Measurements from ENCODE around the gene TBC1D23. TPM values are rescaled to one million over a fixed set of nuclear protein-coding genes. Genes with fewer than 3 reads are reported as not detected.
"Not testable (repeated sequence)": the region's sequence is repeated elsewhere in the genome, so short reads cannot be mapped to it uniquely, and the experiment has no call there.

TBC1D23 gene
- total RNA-seq, 1 experiment from 2014 or later, result 45.2 TPM

- no peaks in the 10 kb centered on the region for H3K27me3 Mint-ChIP-seq (ENCODE audit: insufficient read depth, unreplicated experiment)
- no TSS peak for BruUV-seq (replicated peaks)
- intact Hi-C loops (cut with micrococcal nuclease; ENCODE audit: unreplicated experiment), result no loop called here
Measured at GRCh38 chr3:100325827-100326226, 65.0 kb downstream of the TBC1D23 start.

GRCh38 chr3:100327377-100327776, 66.6 kb downstream of the TBC1D23 start:
- CTCF ChIA-PET; H3K9me3 ChIP-seq; BruUV-seq (replicated peaks); H3K4me3 Mint-ChIP-seq (ENCODE audit: unreplicated experiment); H3K27me3 ChIP-seq (replicated peaks; ENCODE audit: control insufficient read depth, insufficient read depth, low read length); H3K4me1 ChIP-seq; intact Hi-C loops (cut with micrococcal nuclease; ENCODE audit: unreplicated experiment); DNase-seq; H3K9me3 Mint-ChIP-seq (ENCODE audit: unreplicated experiment); H3K27me3 Mint-ChIP-seq (ENCODE audit: insufficient read depth, unreplicated experiment); H3K27ac Mint-ChIP-seq (ENCODE audit: unreplicated experiment); POLR2A ChIA-PET; H3K4me3 ChIP-seq (ENCODE audit: low read depth, low read length); H3K36me3 ChIP-seq (ENCODE audit: control insufficient read depth, insufficient read depth, low read length): not testable (repeated sequence)
- peaks cover 17% of the 10 kb centered on the region for H3K4me1 Mint-ChIP-seq (ENCODE audit: low read depth, unreplicated experiment)
- peaks cover 29% of the 10 kb centered on the region for H3K36me3 Mint-ChIP-seq (ENCODE audit: insufficient read depth, unreplicated experiment)

More at GRCh38 chr3:100325827-100326226, 65.0 kb downstream of the TBC1D23 start:
- Mint-ChIP-seq H3K4me3 (ENCODE audit: unreplicated experiment) (no peak overlapping the region), H3K9me3 (ENCODE audit: unreplicated experiment) (no peaks in the 10 kb centered on the region), H3K27ac (ENCODE audit: unreplicated experiment) (no peak overlapping the region), H3K4me1 (ENCODE audit: low read depth, unreplicated experiment) (peaks cover 8% of the 10 kb centered on the region), H3K36me3 (ENCODE audit: insufficient read depth, unreplicated experiment) (peaks cover 20% of the 10 kb centered on the region)
- Histone ChIP-seq H3K4me1 (no peaks in the 10 kb centered on the region), H3K27me3 (replicated peaks; ENCODE audit: control insufficient read depth, insufficient read depth, low read length) (no peaks in the 10 kb centered on the region), H3K9me3 (no peaks in the 10 kb centered on the region), H3K36me3 (ENCODE audit: control insufficient read depth, insufficient read depth, low read length) (no peaks in the 10 kb centered on the region), H3K4me3 (ENCODE audit: low read depth, low read length) (no peak overlapping the region)
- DNase-seq, result no peak
- CTCF ChIA-PET, result no interaction called here
- POLR2A ChIA-PET, result no interaction called here
- TF ChIP-seq CTCF (IDR thresholded peaks at IDR 0.05; ENCODE audit: insufficient read depth in 1 of 2, low read depth in 1 of 2, low read length in 1 of 2, severe bottlenecking in 1 of 2, unreplicated experiment in 1 of 2), result no peak

- Histone ChIP-seq H3K4me3 (ENCODE audit: low read depth, low read length) (no peak overlapping the region), H3K36me3 (ENCODE audit: control insufficient read depth, insufficient read depth, low read length) (no peaks in the 10 kb centered on the region), H3K27me3 (replicated peaks; ENCODE audit: control insufficient read depth, insufficient read depth, low read length) (no peaks in the 10 kb centered on the region), H3K9me3 (no peaks in the 10 kb centered on the region), H3K4me1 (peaks cover 8% of the 10 kb centered on the region; the same call in 1 of the 2 replicates)
- Mint-ChIP-seq H3K4me3 (ENCODE audit: unreplicated experiment) (no peak overlapping the region), H3K27ac (ENCODE audit: unreplicated experiment) (no peak overlapping the region), H3K9me3 (ENCODE audit: unreplicated experiment) (no peaks in the 10 kb centered on the region), H3K27me3 (ENCODE audit: insufficient read depth, unreplicated experiment) (no peaks in the 10 kb centered on the region), H3K4me1 (ENCODE audit: low read depth, unreplicated experiment) (peaks cover 17% of the 10 kb centered on the region), H3K36me3 (ENCODE audit: insufficient read depth, unreplicated experiment) (peaks cover 24% of the 10 kb centered on the region)
- intact Hi-C loops (cut with micrococcal nuclease; ENCODE audit: unreplicated experiment), result no loop called here
- ChIA-PET CTCF (interaction anchor here (0.6 kb wide), 1 partner anchor 251 kb away, joined by 3 read pairs; no protein-coding TSS in a partner anchor), POLR2A (no interaction called here)
- BruUV-seq (replicated peaks), result no TSS peak
- no peak for DNase-seq
- TF ChIP-seq CTCF (IDR thresholded peaks at IDR 0.05; ENCODE audit: insufficient read depth in 1 of 2, low read depth in 1 of 2, low read length in 1 of 2, severe bottlenecking in 1 of 2, unreplicated experiment in 1 of 2), result no peak
Measured at GRCh38 chr3:100329800-100330489, 69.2 kb downstream of the TBC1D23 start.
